GM19238 (cell line): ENCODE data around the gene CCT7.
A peak's percentile ranks its signal among the peaks of the same experiment; 100 is the strongest.

ENCODE experiments used
- DNase-seq: peaks from one replicate; pipeline ENCODE4 v3.0.0; 2011; ENCODE audit warnings: low spot score; ENCODE audit not compliant: insufficient read length

The CCT7 gene

DNA sequence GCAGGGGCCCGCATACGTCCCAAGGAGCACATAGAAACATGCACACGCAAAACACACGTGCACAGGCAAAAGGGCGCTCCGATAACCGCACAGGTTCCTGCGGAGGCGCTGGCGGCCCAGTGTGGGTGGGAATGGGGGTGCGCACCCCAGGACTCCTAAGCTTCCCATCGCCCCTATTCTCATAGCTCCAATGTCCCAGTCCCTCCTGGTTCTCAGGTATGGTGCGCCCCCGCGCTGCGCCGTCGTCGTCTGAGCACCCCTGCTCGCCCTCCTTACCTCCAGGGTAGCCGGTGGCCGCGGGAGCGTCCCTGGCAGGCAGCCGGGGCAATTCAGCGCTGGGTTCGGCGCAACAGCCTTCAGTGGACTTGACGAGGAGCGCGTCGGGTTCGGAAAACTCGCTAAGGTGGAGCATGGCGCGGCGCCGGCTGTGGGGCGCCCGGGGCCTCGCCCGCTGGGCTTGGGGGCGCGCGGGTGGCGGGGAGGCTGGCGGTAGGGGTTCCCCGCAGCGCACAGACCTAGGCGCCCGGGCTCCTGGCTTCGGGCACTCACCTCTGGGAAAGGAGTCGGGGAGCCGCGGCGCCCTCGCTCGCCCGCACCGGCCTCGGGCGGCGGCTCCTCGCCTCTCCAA lies 58.9 kb downstream of the CCT7 start:
- no peak for DNase-seq

- peak; percentile 88 for DNase-seq
Observed at GRCh38 chr2:73293534-73294171, 59.5 kb downstream of the CCT7 start, which contains the start of gene EGR4. TSS of gene EGR4 (minus strand) at chr2:73293548. CDS start at chr2:73293317, 231 bp downstream.

DNA sequence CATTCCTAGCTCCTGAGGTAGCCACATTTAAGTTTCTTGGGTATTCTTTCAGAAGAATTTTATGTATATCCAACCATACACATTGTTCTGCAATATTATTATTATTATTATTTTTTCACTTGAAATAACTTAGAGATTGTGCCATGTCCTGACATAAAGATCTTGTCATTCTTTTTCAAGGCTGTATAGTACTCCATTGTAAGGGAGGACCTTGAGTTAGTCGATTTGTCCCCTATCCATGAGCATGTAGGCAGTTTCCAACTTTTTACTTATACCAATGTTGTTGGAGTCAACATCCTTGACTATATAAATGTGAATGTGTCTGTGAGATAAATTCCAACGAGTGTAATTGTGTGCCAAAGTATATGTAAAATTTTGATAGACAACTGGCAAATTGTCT lies 60.1 kb downstream of the CCT7 start:
- DNase-seq, result no peak

- DNase-seq, result no peak
Observed at GRCh38 chr2:73295751-73296400, 61.8 kb downstream of the CCT7 start.

- DNase-seq, result no peak
Observed at GRCh38 chr2:73297151-73297559, 63.0 kb downstream of the CCT7 start.

DNA sequence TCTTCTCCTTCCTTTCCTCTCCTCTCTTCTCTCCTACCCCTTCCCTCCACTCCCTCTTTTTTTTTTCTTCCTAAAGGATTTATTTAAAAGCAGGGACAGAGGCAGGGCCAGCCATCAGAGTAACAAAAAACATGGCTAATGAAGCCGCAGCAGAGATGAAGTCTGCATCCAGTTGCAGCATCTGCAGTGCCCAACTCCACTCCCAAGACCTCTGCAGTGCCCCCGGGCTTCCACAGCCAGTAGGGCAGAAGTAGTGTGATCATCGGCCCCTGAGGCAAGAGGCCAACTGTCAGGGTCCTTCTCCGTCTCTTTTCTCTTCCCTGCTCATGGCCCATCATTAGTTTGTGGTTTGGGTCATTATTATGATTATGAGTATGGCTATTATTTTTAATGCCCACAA lies 63.5 kb downstream of the CCT7 start:
- no peak for DNase-seq

GRCh38 chr2:73300926-73301325 lies 66.8 kb downstream of the CCT7 start:
- no peak for DNase-seq

- no peak for DNase-seq
Observed at GRCh38 chr2:73301636-73302035, 67.5 kb downstream of the CCT7 start.
